NCI-H446 (cell line): ENCODE results near the gene YOD1.

Experiments
- DNase-seq, 2 experiments: peaks; one replicate each; lab custom pipeline; 2025; lab: John Stamatoyannopoulos, UW

YOD1 gene

GRCh38 chr1:207051191-207051943 lies at the start of gene YOD1:
Gene YOD1 (minus strand): TSS chr1:207051208. CDS start chr1:207051030, 178 bp downstream.
- no peak for DNase-seq

- no peak for DNase-seq
Observed at GRCh38 chr1:207097871-207098324, 46.9 kb upstream of the YOD1 start.

- DNase-seq, result no peak
Observed at GRCh38 chr1:207093944-207094343, 42.9 kb upstream of the YOD1 start.

- no peak for DNase-seq
Observed at GRCh38 chr1:207091200-207091908, 40.3 kb upstream of the YOD1 start.

GRCh38 chr1:207089627-207090355 lies 38.8 kb upstream of the YOD1 start:
- no peak for DNase-seq

- no peak for DNase-seq
Observed at GRCh38 chr1:207088701-207089626, 38.0 kb upstream of the YOD1 start, which contains the start of gene C4BPB. Gene C4BPB (plus strand): TSS chr1:207088860. CDS start chr1:207089532, 672 bp downstream.

GRCh38 chr1:207088161-207088560 lies 37.2 kb upstream of the YOD1 start:
- DNase-seq, result no peak

- DNase-seq, result no peak
Observed at GRCh38 chr1:207085887-207086286, 34.9 kb upstream of the YOD1 start.

- DNase-seq, result peak in 1 of 2 experiments; percentile 57
Observed at GRCh38 chr1:207084701-207085180, 33.7 kb upstream of the YOD1 start.

GRCh38 chr1:207084232-207084631 lies 33.2 kb upstream of the YOD1 start:
- DNase-seq, result no peak

- DNase-seq, result no peak
Observed at GRCh38 chr1:207081806-207082205, 30.8 kb upstream of the YOD1 start.

- DNase-seq, result no peak
Observed at GRCh38 chr1:207081088-207081487, 30.1 kb upstream of the YOD1 start.

GRCh38 chr1:207079706-207080241 lies 28.8 kb upstream of the YOD1 start:
- DNase-seq, result no peak

GRCh38 chr1:207078578-207079132 lies 27.6 kb upstream of the YOD1 start:
- DNase-seq, result no peak

- DNase-seq, result peak; percentile 47 to 82
Observed at GRCh38 chr1:207077470-207078377, 26.7 kb upstream of the YOD1 start.

- no peak for DNase-seq
Observed at GRCh38 chr1:207077012-207077411, 26.0 kb upstream of the YOD1 start.

GRCh38 chr1:207076181-207076955 lies 25.4 kb upstream of the YOD1 start:
- no peak for DNase-seq

- no peak for DNase-seq
Observed at GRCh38 chr1:207073906-207074820, 23.2 kb upstream of the YOD1 start.
